Activated CD8-positive, alpha-beta memory T cell treated with anti-CD3 and anti-CD28 coated beads, Interleukin-2, amount 50 U/mL, for 48 hours (primary cell): Measurements from ENCODE around the gene EPB41L2.
"Not testable (repeated sequence)": the region's sequence is repeated elsewhere in the genome, so short reads cannot be mapped to it uniquely, and the experiment has no call there.

Source experiments
- DNase-seq: peaks from one replicate; pipeline ENCODE4 v3.0.0-alpha.2; 2020

The EPB41L2 gene

DNA sequence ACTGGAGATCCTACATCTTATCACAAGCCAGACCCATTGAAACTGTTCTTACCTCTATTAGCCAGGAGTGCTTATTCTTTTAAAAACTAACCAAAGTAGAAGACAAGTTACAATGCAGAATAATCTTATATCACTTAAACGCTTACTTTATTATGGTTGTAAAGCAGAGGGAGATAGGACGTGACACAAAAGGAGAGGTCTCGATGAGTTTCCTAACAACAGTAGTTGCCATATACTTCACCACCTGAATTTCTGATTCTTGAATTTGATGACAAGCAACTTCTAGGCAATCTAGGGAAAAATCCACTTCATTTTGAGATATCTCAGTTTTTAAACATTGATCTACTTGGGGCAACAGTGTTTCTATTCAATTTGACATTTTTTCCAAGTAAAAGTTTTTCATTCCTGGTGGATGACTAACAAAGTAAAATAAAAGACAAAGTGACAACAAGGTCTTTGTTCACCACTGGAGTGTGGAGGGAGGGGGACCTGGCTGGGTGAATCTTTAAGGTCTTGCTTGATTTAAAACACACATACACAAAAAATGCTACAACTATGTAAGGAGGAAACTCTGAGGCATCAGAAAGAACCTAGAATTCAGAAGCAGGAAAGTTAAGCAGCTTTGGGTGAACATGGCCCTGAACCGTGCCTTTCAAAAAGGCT, 125.0 kb downstream of the EPB41L2 start:
- no peak for DNase-seq

DNA sequence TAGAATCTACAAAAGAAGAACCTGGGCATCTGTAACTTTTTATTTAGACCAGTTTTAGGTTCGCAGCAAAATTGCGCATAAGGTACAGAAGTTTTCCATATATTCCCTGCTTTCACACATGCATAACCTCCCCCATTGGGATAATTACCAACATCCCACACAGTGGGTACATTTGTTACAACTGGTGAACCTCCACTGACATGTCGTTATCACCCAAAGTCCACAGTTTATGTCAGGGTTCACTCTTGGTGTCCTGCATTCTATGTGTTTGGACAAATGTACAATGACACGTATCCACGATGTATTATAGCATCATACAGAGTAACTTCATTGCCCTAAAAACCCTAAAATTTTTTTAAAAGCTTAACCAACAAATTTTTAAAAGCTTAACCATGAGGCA, 126.1 kb downstream of the EPB41L2 start:
- DNase-seq: no peak

DNA sequence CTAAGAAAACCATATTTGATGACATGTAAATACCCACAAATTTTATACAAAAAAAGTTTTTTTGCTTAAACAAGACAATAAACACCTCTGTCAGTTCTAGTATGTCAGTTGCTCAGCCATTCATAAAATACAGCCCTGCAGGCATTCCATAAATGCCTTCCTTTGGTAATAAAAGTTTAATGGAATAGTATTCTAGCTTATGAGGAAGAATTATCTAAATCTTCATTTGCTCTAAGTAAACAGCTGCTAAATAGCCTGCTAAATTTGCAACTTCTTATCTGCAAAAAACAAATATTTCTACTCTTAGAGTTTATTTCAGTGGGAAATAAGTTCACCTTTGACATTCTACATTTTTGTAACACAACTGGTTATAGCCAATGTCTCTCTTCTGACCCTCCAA, 127.1 kb downstream of the EPB41L2 start:
- DNase-seq: no peak

DNA sequence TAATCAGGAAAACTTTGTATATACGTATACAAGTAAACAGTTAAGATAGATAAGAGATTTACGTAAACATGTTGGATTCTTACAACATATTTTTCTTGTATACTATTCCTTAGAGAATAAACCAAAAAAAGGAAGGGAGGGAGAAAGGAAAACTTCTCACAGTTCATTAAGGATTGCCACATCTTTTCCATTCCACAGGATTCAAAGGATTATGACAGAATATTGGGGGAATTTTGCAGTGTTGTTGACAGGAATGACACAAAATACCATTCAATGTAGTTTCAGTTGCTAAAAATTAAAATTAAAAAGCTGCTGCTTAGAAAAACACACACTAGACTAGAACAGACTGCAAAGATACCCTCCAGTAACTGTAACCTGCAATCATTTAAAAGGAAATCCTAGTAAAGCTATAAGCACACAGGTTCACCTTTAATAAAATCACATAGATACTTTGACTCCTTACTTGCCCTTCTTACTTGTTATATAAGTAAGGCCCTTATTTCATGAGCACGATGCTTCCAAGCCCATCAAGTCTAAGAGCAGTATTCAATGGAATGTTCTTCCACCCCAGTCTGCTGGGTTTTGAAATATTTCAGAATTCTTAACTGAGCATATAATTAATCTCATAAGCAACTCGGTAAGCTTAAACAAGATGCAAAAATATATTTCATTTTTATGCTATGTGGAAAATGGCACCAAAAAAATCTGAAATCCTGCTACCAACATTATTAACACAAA, 128.0 kb downstream of the EPB41L2 start:
- no peak for DNase-seq

DNA sequence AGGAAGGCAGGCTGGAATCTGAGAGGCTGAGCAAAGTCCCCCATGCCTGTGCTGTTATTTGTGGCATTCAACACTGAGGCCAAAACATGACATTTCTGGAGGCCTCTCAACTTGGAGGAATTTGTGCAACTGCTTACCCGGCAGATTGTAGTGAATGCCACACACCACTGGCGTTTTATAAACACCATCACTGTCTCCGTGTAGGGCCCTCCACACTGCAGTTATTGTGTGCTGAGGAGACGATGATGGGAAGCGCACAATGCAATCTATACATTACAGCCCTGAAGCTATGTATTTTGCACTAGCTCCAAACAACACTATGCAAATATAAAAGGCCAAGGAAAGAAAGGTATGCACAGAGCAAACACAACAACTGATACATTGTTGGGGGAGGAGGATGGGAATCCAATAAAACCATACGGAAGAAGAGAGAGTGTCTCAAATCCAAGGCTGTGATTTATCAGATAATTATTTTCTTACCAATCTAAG, 129.3 kb downstream of the EPB41L2 start:
- no peak for DNase-seq

DNA sequence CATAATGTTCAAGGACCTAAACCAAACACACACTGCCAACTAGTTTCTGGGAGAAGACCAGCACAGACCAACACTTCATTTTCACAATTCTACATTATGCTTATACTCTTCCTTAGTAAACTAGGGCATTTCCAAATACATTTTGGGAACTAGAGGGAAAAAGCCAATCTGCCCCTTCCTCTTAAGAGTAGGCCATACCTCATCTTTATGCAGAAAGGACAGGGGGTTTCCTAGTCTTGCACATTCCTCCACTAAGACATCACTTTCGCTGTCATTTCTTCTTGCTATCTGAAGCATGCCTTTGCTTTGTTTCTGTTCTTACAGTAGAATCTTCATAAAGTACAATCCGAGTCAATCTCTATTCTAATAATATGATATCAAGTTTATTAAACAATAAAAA, 130.1 kb downstream of the EPB41L2 start:
- no peak for DNase-seq

DNA sequence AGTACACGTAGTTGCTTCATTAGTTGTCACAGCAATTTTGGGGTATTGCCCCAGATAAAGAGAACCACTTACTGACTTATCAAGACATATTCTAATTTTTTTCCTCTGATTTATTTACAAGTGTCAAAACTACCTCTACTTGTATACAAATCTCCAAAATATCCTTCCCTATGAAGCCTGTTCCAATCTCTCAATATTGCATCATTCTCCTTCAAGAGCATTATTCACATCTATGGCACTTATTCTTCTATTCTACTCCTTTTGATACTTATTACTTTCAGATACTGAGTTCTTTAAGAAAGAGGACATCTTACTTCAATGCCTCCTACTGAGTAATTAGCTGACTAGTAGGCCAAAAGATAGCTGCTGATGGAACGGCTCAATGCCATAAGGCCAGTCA, 130.6 kb downstream of the EPB41L2 start:
- no peak for DNase-seq

DNA sequence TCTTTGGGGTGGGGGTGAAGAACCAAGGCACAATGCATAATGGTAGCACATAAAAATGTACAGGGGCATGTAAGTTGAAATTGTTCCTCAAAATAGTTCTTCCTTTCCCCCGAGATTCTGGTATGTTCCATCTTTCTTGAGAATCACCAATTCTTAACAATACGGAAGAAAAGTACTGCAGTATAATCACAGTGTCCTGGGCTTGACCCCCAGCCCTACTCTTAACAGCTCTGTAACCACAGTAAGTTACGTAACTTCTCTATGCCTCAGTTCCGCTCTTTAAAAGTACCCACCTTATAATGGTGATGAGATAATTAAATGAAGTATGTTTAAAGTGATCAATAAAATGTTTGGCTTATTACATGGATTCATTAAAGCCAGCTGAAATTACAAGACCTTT, 131.4 kb downstream of the EPB41L2 start:
- no peak for DNase-seq

DNA sequence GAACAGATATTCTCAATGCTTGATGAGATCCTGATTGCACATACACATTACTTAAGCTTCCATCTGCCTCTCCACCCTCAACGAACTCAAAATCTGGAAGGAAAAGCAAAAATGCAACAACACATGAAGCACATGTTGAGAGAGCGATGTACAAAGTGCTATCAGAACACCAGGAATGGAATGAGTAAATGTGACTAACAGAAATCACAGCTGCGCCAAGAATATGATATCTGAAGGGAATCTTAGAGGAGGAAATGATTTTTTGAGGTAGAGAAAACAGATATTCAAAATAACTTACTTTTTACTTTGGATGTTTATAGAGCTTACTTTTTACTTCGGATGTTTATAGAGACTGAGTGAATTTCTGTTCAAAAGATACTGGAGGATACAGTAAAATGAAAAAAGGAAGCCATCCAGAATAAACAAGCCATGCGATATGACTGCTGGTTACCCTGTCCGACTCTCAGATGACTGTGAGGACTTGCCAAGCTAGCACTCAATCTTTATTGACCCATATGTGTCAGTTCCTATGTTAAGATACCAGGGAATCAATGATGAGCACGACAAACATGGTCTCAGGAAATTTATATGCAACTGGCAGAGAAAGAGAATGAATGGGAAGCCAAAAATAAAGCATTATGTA, 133.9 kb downstream of the EPB41L2 start:
- no peak for DNase-seq

DNA sequence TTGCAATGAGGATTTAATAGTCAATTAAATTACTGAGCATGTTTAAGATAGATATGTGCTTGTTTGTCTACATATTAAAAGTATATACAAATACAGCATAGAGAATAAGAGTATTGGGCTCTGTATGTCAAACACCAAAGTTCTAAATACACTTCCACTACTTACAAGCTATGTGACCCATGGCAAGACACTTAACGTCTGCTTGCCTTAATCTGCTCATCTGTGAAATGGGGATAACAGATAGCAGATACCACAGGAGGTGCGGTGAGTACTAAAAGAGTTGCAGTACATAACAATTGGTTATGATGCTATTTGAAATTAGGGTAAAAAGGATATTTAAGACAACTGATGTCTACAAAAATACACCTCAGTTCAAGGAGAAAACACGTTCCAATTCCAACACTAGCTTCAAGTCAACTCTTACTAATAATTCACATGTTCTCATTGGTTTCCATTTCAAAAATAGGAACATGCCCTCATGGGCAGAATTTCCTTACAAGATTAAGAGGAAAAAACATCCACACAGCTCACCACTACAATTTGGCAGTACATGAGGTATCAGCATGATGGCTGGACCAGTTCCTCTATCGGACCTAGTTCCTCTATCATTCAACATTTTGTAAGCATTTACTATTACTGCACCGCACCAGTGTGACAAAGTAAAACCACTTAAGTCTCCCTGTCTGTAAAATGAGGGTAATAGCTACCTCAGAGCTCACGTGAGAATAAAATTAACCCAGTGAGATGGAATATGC, 134.7 kb downstream of the EPB41L2 start:
- DNase-seq: no peak

DNA sequence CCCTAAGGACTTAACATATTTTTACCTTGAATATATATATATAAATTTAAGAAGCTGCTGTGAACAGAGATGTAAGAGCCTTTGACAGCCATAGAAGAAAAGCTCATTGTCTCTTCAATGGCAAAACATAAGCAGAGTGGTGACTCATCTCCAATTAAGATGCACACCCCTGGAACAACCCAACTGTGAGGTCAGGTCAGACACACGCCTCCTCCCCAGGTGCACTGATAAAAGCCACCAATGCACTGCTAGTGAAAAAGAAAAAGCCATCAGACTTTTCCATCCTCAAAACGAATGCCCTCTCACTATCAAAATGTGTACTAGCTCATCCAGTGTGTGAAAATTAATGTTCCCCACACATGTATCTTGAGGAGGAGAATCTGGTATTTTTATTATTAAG, 135.7 kb downstream of the EPB41L2 start:
- DNase-seq: no peak

DNA sequence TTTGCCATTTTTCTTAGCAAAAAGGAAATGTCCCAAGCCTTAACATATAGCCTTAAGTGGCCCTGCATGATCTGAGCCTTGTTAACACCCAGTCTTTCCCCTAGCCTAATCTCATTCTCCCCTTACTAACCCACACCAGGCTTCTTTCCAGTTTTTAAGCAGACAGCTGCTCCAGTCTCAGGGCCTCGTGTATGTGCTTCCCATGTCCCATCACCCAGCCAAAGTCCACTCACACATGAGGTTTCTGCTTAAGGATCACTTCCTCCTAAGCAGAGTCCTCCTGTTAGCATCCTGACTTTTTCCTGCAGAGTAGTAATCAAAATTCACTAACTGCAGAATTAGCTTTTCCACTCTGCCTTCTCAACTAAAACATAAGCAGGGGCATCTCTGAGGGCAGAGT, 139.7 kb downstream of the EPB41L2 start:
- no peak for DNase-seq

DNA sequence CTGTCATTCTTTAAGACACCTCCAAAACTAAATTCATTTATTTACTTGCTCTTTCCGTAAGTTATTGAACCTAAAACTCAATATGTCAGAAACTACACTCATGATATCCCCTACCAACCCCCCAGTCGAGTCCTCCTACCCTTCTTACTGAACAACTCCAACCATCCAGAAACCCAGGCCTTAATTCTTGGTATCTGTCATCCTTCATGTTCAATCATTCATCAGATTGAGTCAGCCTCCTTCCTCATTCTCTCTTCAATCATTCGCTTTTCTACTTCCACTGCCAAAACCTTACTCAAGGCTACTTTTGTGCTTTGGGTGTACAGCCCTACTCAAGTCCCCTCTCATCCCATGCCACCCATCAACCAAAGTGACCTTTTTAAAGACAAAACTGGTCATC, 140.1 kb downstream of the EPB41L2 start:
- no peak for DNase-seq

DNA sequence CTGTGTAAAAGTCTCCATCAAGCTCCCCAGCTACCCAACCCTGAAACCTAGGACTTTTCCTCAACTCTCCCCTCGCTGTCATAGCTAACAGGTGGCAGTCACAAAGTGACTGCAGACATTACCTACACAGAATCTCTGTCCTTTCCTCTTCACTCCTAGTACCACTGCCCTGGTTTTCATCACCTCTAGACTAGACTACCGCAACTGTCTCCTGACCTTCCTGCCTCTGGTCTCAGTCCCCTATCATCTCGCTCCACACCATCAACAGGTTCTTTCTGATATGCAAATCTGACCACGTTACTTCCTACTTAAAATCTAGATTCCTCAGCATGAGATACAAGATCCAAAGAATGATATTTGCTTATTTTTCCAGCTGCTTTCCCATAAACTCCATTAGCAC, 142.1 kb downstream of the EPB41L2 start:
- DNase-seq: no peak

DNA sequence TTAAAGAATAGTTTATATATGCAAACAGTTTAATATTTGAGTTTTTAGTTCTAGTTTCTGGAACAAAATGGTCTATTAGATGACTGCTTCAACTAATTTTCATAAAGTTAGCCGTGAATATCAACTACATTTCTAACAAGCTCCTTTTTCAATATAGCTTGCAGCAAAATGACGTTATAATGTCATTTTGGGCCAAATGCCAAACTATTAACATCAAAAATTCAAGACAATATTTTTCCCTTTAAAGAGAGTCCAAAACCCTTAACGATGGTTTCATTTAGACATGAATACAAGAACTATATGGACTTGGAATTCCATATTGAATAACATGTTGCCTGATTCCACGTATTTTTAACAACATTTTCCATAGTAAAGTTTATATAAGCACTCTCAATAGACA, 144.9 kb downstream of the EPB41L2 start:
- DNase-seq: no peak

DNA sequence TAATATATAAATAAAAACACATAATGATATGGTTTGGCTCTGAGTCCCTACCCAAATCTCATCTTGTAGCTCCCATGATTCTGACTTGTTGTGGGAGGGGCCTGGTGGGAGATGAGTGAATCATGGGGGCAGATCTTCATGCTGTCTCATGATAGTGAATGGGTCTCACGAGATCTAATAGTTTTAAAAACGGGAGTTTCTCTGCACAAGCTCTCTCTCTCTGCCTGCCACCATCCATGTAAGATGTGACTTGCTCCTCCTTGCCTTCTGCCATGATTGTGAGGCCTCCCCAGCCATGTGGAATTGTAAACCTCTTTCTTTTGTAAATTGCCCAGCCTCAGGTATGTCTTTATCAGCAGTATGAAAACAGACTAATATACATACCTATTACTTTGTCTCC, 147.4 kb downstream of the EPB41L2 start:
- DNase-seq: not testable (repeated sequence)

DNA sequence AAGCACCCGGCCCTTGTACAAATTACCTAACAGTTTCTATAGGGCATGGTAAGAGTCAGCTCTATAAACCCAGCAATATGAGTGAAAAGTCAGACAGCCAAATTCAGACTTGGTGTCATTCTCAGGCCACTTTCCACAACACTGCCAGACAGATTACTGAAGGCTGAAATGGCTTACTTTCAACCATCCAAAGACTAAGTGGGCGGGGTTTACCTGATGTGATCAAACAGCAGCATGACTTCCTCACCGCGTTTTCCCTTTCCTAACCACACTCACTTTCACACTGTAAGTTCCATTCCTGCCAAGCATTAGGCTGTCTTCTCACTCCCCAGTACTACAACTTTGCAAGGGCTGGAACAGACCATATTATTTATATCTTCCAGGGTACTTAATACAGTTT, 149.9 kb downstream of the EPB41L2 start:
- no peak for DNase-seq

DNA sequence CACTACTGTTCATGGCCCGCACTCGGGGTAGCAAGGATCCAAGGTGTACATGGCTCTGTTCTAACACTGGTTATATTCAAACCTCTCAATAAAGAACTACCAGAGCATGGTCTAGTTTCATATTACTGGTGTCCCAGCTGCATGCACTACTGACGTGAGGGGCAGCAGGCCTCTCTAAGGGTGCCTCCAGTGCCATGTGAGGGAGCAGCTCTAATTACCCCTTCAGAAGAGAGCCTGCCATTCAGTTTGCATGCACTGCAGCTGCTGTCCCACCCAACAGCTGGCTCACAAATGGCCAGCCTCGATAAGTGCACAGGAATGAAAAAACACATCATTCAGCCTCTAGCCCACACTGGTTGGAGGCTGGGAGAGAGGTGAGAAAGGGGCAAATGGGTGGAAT, 150.6 kb downstream of the EPB41L2 start:
- no peak for DNase-seq

DNA sequence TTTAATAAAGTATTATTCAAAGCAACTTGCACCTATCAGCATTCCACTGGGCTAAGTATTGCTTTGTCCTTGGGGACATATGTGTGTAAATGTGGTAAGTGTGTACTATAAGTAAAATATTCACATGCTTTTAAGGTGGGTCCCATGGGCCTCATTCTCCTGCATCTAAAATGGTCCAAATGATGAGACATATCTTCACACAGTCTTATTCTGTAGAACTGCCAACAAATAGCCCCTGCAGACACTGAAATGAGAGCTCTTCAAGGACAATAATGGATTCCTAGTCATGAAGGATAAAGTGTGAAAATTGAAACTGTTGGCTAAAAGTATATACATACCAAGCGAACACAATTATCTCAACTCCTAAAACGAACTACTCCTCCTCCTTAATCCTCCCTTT, 154.1 kb downstream of the EPB41L2 start:
- no peak for DNase-seq

DNA sequence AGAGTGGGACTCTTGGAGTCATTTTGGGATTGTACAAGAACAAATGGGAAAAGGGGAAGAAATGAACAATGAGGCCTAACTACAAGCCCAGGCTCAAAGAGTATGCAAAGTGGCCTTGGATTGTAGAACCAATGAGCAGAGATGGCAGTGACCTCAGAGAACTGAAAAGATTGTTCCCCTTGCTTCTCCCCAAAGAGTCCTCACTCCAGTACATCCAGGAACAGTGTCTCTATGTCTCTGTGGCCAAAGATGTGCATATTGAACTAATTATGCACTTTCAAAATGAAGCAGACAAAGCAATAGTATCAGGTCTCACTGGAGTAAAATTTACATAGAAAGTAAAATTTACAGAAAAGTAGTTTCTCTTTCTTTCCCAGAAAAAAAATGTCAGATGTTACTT, 154.9 kb downstream of the EPB41L2 start:
- DNase-seq: no peak

DNA sequence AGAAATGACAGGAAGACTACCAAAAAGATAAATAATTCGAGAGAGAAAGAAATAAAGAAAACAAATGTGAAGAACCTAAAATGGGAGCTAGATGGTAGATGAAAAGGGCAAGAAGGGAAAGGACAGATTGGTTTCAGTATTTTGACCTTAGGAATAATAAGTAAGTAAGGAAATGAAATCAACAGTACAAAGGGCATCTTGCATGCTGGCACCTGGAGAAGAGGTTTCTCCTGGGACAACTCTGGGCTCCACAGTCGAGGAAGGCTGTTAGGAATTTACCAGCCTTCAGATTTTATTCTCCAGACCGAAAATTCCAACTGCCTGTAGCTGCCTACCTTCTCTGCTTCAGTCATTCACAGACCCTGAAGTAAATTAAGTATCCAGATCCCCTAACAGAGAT, 155.4 kb downstream of the EPB41L2 start:
- no peak for DNase-seq

DNA sequence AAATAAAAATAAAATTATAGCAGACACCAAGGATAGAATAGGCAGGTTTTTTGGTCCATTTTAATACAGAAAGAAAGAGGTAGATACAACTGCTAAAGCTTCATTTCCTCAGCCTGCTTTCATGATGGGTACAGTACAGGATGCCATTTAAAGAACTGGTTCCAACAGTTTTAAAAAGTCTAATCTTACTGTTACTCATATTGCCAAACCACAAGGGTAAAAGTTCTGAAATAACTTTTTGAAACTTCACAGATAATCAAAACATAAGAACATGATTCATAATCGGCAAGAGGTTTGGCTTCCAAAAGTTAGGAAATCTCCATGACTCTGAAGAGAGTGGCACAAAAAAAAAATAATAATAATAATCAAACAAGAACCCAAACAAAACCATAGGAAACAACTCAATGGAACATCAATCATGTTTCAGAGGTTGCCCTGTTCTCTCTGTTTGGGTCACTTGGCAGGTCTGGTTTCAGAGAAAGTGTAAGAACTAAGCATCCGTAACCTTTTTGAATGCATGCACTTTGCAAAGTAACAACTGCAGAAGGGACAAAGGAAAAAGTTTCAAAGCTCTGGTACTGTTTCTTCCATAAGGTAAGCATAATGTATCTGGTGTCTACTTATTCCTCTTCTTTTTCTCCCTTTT, 156.2 kb downstream of the EPB41L2 start:
- DNase-seq: no peak

DNA sequence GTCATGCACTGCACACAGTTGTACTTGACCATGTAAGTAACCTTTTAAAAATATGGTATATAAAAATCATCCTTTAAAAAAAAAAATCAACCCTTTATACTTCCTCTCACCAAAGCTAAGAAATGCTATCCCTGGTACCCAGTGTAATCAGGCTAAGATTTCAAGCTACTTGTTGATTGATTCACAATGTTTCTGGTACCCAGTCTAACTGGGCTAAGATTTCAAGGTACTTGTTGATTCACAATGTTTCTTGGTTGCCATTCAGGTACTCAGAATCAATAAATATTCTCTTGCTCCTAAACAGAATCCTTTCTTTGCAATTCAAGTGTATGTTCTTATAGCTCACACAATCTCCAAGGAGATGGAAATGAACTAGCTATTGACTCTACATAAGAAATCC, 159.4 kb downstream of the EPB41L2 start:
- DNase-seq: no peak
